Activated naive CD4-positive, alpha-beta T cell treated with anti-CD3 and anti-CD28 coated beads, Interleukin-2, amount 50 U/mL, for 24 hours (primary cell): Measurements from ENCODE around the gene DUSP23.

Experiments used
- H3K27ac Mint-ChIP-seq: one replicate; pipeline ENCODE4 v1.8.0; 2021; ENCODE audit warnings: mild to moderate bottlenecking, mixed read lengths
- H3K27me3 Mint-ChIP-seq: one replicate; pipeline ENCODE4 v1.8.0; 2021; ENCODE audit warnings: mixed read lengths
- H3K36me3 Mint-ChIP-seq: one replicate; pipeline ENCODE4 v1.8.0; 2021; ENCODE audit warnings: mixed read lengths
- H3K4me1 Mint-ChIP-seq: one replicate; pipeline ENCODE4 v1.8.0; 2021; ENCODE audit warnings: mixed read lengths
- H3K4me3 Mint-ChIP-seq: one replicate; pipeline ENCODE4 v1.8.0; 2021; ENCODE audit warnings: mild to moderate bottlenecking, mixed read lengths
- H3K9me3 Mint-ChIP-seq: one replicate; pipeline ENCODE4 v1.8.0; 2021; ENCODE audit warnings: mixed read lengths

DUSP23 gene

GRCh38 chr1:159771127-159771895 lies 9.5 kb upstream of the DUSP23 start:
- Mint-ChIP-seq H3K4me3 (no peak overlapping the region), H3K27me3 (no peaks in the 10 kb centered on the region)

GRCh38 chr1:159774465-159774864 lies 6.3 kb upstream of the DUSP23 start:
- no peaks in the 10 kb centered on the region for H3K27me3 Mint-ChIP-seq
- peaks cover 8% of the 10 kb centered on the region for H3K4me1 Mint-ChIP-seq
- H3K4me3 Mint-ChIP-seq, result no peak overlapping the region
- no peaks in the 10 kb centered on the region for H3K36me3 Mint-ChIP-seq
- no peak overlapping the region for H3K27ac Mint-ChIP-seq
- H3K9me3 Mint-ChIP-seq, result no peaks in the 10 kb centered on the region

More at GRCh38 chr1:159771127-159771895, 9.5 kb upstream of the DUSP23 start:
- no peaks in the 10 kb centered on the region for H3K9me3 Mint-ChIP-seq
- H3K36me3 Mint-ChIP-seq, result no peaks in the 10 kb centered on the region
- no peak overlapping the region for H3K27ac Mint-ChIP-seq
- H3K4me1 Mint-ChIP-seq, result no peaks in the 10 kb centered on the region

DNA sequence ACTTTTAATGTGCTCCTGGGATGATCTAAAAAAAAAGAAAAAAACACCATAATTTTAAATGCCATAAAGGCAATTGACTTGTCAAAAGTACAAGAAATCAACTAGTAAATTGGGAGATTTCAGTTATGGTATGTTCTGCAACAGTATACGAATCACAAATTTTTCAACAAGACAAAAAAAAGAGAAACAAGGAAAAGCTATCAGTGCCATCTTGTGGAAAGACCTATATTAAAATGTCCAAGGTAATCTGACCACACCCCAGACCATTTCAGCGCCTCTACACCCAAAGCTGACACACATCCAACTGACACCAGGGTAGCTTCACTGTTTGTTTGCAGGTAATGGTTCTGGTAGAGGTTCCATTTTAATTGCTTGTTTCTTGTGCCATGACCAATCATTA lies 5.0 kb upstream of the DUSP23 start:
- no peak overlapping the region for H3K4me3 Mint-ChIP-seq
- H3K27ac Mint-ChIP-seq, result no peak overlapping the region
- no peaks in the 10 kb centered on the region for H3K36me3 Mint-ChIP-seq
- H3K9me3 Mint-ChIP-seq, result no peaks in the 10 kb centered on the region
- H3K4me1 Mint-ChIP-seq, result peaks cover 20% of the 10 kb centered on the region
- H3K27me3 Mint-ChIP-seq, result no peaks in the 10 kb centered on the region

GRCh38 chr1:159778266-159778665 lies 2.5 kb upstream of the DUSP23 start:
- Mint-ChIP-seq H3K36me3 (no peaks in the 10 kb centered on the region), H3K27me3 (no peaks in the 10 kb centered on the region), H3K4me1 (peaks cover 27% of the 10 kb centered on the region), H3K27ac (peak overlapping the region; percentile 37), H3K9me3 (no peaks in the 10 kb centered on the region), H3K4me3 (no peak overlapping the region)

- Mint-ChIP-seq H3K4me3 (peak overlapping the region; percentile 87), H3K36me3 (no peaks in the 10 kb centered on the region), H3K27me3 (no peaks in the 10 kb centered on the region), H3K9me3 (no peaks in the 10 kb centered on the region), H3K27ac (no peak overlapping the region), H3K4me1 (peaks cover 27% of the 10 kb centered on the region)
These were observed 1.3 kb upstream of the DUSP23 start for GRCh38 chr1:159779403-159779851.

- no peak overlapping the region for H3K27ac Mint-ChIP-seq
- peaks cover 27% of the 10 kb centered on the region for H3K4me1 Mint-ChIP-seq
- no peaks in the 10 kb centered on the region for H3K27me3 Mint-ChIP-seq
- H3K9me3 Mint-ChIP-seq, result no peaks in the 10 kb centered on the region
- no peaks in the 10 kb centered on the region for H3K36me3 Mint-ChIP-seq
- H3K4me3 Mint-ChIP-seq, result peak overlapping the region; percentile 80
These were observed 1.2 kb downstream of the DUSP23 start for GRCh38 chr1:159781992-159782391.

DNA sequence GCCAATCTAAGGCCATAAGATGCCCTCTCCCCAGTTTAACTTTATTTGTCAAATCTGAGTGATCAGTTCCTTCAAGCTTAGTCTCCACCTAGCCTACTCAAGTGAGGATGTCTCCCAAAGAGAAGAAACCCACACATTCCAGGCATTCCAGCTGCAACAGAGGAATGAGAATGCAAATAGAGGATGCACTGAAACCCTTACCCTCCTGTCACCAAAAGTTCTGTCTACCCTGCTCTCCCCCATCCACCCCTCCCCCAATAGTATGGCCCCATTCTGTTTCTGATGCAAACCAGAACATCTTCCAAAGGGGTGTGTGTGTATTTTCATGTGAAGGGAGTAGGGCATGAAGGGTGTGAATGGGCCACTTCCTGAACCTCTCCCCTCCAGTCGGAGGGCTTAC lies 3.0 kb downstream of the DUSP23 start:
- H3K36me3 Mint-ChIP-seq, result no peaks in the 10 kb centered on the region
- H3K27me3 Mint-ChIP-seq, result no peaks in the 10 kb centered on the region
- no peak overlapping the region for H3K27ac Mint-ChIP-seq
- H3K9me3 Mint-ChIP-seq, result no peaks in the 10 kb centered on the region
- H3K4me3 Mint-ChIP-seq, result no peak overlapping the region
- H3K4me1 Mint-ChIP-seq, result peaks cover 24% of the 10 kb centered on the region

GRCh38 chr1:159786465-159786864 lies 5.7 kb downstream of the DUSP23 start:
- Mint-ChIP-seq H3K4me1 (peaks cover 4% of the 10 kb centered on the region), H3K27me3 (peaks cover 2% of the 10 kb centered on the region), H3K4me3 (no peak overlapping the region)

DNA sequence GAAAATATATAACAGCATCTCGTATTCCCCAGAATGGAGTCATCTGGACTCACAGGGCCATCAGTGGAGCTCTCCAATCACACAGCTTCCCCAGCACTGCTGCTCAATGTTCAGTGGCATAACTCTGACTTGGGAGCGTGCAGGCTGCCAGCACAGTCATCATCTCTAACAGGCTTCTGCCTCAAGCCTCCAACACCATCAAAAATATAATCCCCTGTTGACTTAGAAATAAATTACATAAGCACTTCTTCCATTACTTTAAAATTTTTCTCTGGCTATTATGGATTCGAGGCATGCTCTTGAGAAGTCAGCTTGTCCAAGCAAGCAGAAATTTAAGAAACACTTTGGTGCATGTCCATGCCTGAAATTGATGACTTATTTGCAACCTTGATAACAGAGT lies 6.2 kb downstream of the DUSP23 start:
- Mint-ChIP-seq H3K27ac (no peak overlapping the region), H3K36me3 (no peaks in the 10 kb centered on the region)

More at GRCh38 chr1:159786465-159786864, 5.7 kb downstream of the DUSP23 start:
- Mint-ChIP-seq H3K27ac (no peak overlapping the region), H3K36me3 (no peaks in the 10 kb centered on the region), H3K9me3 (no peaks in the 10 kb centered on the region)

GRCh38 chr1:159790237-159790917 lies 9.6 kb downstream of the DUSP23 start:
- no peaks in the 10 kb centered on the region for H3K9me3 Mint-ChIP-seq
- no peaks in the 10 kb centered on the region for H3K4me1 Mint-ChIP-seq
- H3K4me3 Mint-ChIP-seq, result no peak overlapping the region
- peaks cover 4% of the 10 kb centered on the region for H3K27me3 Mint-ChIP-seq
- peak overlapping the region; percentile 6 for H3K27ac Mint-ChIP-seq
- no peaks in the 10 kb centered on the region for H3K36me3 Mint-ChIP-seq

More for the DNA sequence above, 6.2 kb downstream of the DUSP23 start:
- Mint-ChIP-seq H3K27me3 (peaks cover 2% of the 10 kb centered on the region), H3K9me3 (no peaks in the 10 kb centered on the region), H3K4me3 (no peak overlapping the region), H3K4me1 (no peaks in the 10 kb centered on the region)

GRCh38 chr1:159791031-159791430 lies 10.3 kb downstream of the DUSP23 start:
- no peaks in the 10 kb centered on the region for H3K36me3 Mint-ChIP-seq
- no peak overlapping the region for H3K27ac Mint-ChIP-seq
- H3K4me1 Mint-ChIP-seq, result no peaks in the 10 kb centered on the region
- peaks cover 4% of the 10 kb centered on the region for H3K27me3 Mint-ChIP-seq
- no peak overlapping the region for H3K4me3 Mint-ChIP-seq
- no peaks in the 10 kb centered on the region for H3K9me3 Mint-ChIP-seq

DNA sequence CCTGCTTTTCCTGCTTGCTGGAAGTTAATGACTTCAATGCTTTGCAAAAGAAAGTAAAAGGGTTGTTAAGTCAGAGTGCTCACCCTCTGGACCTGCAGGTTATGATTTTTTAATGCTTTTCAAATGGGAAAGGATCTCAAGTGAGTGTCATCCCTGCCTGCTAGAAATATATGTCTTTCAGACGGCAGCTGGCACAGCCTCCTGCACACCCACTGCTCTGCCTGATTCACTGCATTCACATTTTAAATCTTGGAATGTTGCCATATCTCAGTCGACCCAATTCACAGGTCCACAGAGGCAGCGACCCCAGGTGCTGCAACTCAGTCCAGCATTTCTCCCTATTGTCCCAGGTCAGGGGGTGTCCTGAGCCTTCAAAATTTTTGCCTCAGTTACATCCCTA lies 10.7 kb downstream of the DUSP23 start:
- Mint-ChIP-seq H3K27ac (no peak overlapping the region), H3K9me3 (no peaks in the 10 kb centered on the region), H3K4me1 (no peaks in the 10 kb centered on the region), H3K4me3 (no peak overlapping the region), H3K36me3 (no peaks in the 10 kb centered on the region), H3K27me3 (peaks cover 4% of the 10 kb centered on the region)

- Mint-ChIP-seq H3K36me3 (no peaks in the 10 kb centered on the region), H3K27me3 (peaks cover 2% of the 10 kb centered on the region), H3K27ac (no peak overlapping the region), H3K9me3 (no peaks in the 10 kb centered on the region), H3K4me3 (no peak overlapping the region), H3K4me1 (peaks cover 9% of the 10 kb centered on the region)
These were observed 14.8 kb downstream of the DUSP23 start for GRCh38 chr1:159795534-159795933.

- H3K27ac Mint-ChIP-seq, result no peak overlapping the region
- peaks cover 2% of the 10 kb centered on the region for H3K27me3 Mint-ChIP-seq
These were observed 18.1 kb downstream of the DUSP23 start for GRCh38 chr1:159798893-159799292.

GRCh38 chr1:159799446-159799985 lies 18.8 kb downstream of the DUSP23 start:
- Mint-ChIP-seq H3K27ac (no peak overlapping the region), H3K9me3 (no peaks in the 10 kb centered on the region), H3K4me3 (no peak overlapping the region), H3K36me3 (no peaks in the 10 kb centered on the region), H3K4me1 (peaks cover 19% of the 10 kb centered on the region), H3K27me3 (peaks cover 2% of the 10 kb centered on the region)

More at GRCh38 chr1:159798893-159799292, 18.1 kb downstream of the DUSP23 start:
- Mint-ChIP-seq H3K4me3 (no peak overlapping the region), H3K9me3 (no peaks in the 10 kb centered on the region), H3K4me1 (peaks cover 15% of the 10 kb centered on the region), H3K36me3 (no peaks in the 10 kb centered on the region)
